ENCODE measurements around the gene CENPF.

The CENPF gene

DNA sequence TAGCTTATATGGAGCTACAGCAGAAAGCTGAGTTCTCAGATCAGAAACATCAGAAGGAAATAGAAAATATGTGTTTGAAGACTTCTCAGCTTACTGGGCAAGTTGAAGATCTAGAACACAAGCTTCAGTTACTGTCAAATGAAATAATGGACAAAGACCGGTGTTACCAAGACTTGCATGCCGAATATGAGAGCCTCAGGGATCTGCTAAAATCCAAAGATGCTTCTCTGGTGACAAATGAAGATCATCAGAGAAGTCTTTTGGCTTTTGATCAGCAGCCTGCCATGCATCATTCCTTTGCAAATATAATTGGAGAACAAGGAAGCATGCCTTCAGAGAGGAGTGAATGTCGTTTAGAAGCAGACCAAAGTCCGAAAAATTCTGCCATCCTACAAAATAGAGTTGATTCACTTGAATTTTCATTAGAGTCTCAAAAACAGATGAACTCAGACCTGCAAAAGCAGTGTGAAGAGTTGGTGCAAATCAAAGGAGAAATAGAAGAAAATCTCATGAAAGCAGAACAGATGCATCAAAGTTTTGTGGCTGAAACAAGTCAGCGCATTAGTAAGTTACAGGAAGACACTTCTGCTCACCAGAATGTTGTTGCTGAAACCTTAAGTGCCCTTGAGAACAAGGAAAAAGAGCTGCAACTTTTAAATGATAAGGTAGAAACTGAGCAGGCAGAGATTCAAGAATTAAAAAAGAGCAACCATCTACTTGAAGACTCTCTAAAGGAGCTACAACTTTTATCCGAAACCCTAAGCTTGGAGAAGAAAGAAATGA lies 37.6 kb downstream of the CENPF start:
- TF ChIP-seq, protein P1, sequence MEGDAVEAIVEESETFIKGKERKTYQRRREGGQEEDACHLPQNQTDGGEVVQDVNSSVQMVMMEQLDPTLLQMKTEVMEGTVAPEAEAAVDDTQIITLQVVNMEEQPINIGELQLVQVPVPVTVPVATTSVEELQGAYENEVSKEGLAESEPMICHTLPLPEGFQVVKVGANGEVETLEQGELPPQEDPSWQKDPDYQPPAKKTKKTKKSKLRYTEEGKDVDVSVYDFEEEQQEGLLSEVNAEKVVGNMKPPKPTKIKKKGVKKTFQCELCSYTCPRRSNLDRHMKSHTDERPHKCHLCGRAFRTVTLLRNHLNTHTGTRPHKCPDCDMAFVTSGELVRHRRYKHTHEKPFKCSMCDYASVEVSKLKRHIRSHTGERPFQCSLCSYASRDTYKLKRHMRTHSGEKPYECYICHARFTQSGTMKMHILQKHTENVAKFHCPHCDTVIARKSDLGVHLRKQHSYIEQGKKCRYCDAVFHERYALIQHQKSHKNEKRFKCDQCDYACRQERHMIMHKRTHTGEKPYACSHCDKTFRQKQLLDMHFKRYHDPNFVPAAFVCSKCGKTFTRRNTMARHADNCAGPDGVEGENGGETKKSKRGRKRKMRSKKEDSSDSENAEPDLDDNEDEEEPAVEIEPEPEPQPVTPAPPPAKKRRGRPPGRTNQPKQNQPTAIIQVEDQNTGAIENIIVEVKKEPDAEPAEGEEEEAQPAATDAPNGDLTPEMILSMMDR (IDR thresholded peaks at IDR 0.05), result no peak

DNA sequence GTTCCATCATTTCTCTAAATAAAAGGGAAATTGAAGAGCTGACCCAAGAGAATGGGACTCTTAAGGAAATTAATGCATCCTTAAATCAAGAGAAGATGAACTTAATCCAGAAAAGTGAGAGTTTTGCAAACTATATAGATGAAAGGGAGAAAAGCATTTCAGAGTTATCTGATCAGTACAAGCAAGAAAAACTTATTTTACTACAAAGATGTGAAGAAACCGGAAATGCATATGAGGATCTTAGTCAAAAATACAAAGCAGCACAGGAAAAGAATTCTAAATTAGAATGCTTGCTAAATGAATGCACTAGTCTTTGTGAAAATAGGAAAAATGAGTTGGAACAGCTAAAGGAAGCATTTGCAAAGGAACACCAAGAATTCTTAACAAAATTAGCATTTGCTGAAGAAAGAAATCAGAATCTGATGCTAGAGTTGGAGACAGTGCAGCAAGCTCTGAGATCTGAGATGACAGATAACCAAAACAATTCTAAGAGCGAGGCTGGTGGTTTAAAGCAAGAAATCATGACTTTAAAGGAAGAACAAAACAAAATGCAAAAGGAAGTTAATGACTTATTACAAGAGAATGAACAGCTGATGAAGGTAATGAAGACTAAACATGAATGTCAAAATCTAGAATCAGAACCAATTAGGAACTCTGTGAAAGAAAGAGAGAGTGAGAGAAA lies 38.4 kb downstream of the CENPF start:
- TF ChIP-seq, protein P1 (IDR thresholded peaks at IDR 0.05), result no peak

DNA sequence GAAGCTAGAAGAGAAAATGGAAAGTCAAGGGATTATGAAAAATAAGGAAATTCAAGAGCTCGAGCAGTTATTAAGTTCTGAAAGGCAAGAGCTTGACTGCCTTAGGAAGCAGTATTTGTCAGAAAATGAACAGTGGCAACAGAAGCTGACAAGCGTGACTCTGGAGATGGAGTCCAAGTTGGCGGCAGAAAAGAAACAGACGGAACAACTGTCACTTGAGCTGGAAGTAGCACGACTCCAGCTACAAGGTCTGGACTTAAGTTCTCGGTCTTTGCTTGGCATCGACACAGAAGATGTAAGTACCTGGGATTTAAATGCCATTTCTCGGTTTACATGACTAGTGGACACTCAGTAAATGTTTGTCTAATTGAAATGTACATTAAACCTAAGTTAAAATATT lies 40.0 kb downstream of the CENPF start:
- TF ChIP-seq, protein P1 (IDR thresholded peaks at IDR 0.05), result no peak

DNA sequence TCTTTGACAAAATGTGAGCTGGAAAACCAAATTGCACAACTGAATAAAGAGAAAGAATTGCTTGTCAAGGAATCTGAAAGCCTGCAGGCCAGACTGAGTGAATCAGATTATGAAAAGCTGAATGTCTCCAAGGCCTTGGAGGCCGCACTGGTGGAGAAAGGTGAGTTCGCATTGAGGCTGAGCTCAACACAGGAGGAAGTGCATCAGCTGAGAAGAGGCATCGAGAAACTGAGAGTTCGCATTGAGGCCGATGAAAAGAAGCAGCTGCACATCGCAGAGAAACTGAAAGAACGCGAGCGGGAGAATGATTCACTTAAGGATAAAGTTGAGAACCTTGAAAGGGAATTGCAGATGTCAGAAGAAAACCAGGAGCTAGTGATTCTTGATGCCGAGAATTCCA lies 42.7 kb downstream of the CENPF start:
- TF ChIP-seq, protein P1 (IDR thresholded peaks at IDR 0.05), result no peak

DNA sequence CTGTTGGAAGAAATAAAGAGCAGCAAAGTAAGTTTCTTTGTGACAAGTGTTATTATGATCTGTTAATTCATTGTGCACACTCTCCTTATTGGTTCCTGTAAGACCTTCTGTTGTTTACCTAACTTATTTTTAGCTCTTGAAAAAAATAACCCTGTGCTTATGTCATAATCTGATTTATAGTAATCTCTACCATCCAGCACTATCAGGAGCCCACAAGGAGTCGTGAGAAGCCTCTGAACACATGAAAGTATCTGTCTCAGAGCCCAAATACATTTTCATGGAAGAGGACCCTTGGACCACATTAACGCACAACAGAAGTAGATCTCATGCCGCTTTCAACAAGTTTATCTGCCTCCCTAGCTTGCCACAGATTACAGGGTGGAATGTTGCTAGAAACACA lies 45.8 kb downstream of the CENPF start:
- TF ChIP-seq, protein P1 (IDR thresholded peaks at IDR 0.05), result no peak

DNA sequence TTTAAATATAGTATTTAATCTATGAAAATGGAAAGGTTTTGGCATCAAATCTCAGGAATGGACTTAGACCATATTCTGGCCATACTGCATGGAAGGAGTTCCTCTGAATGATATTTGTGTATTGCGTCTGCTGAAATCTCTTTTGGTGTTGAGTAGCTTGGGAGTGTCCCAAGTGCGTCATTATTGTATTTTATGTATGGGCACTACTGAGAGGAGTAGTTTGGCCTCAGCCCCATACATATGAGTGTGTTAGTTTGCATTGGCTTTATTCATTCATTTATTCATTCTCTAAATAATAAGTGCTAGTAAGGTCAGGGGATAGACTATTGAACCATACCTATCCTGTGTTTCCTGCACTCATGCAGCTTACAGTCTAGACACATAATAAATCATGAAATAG lies 46.6 kb downstream of the CENPF start:
- TF ChIP-seq, protein P1 (IDR thresholded peaks at IDR 0.05), result no peak

DNA sequence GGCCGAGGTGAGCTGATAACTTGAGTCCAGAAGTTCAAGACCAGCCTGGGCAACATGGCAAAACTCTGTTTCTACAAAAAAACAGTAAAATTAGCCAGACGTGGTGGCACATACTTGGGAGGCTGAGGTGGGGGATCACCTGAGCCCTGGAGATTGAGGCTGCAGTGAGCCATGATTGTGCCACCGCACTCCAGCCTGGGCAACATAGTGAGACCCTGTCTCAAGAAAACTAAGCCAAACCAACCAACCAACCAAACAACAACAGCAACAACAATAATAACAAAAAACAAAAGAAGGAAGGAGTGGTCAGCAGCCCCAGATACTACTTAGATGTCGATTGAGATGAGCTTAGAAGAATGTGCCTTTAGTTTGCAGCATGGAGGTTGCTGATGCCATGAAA lies 47.7 kb downstream of the CENPF start:
- TF ChIP-seq, protein P1 (IDR thresholded peaks at IDR 0.05), result no peak
